ENCODE data around the gene AKAP8.
"Not testable (repeated sequence)": the region's sequence is repeated elsewhere in the genome, so short reads cannot be mapped to it uniquely, and the experiment has no call there.

AKAP8 gene

GRCh38 chr19:15403151-15403531, 23.6 kb upstream of the AKAP8 start:
- no peak for DNase-seq

GRCh38 chr19:15402411-15403150, 23.0 kb upstream of the AKAP8 start:
- DNase-seq = no peak

GRCh38 chr19:15401397-15401710, 21.8 kb upstream of the AKAP8 start:
- DNase-seq = no peak

- no peak for DNase-seq
Measured at GRCh38 chr19:15400521-15401396, 21.2 kb upstream of the AKAP8 start.

- no peak for DNase-seq
Measured at GRCh38 chr19:15399635-15400034, 20.0 kb upstream of the AKAP8 start.

- no peak for DNase-seq
Measured at GRCh38 chr19:15399234-15399515, 19.6 kb upstream of the AKAP8 start.

GRCh38 chr19:15398501-15399233, 19.1 kb upstream of the AKAP8 start:
- DNase-seq = no peak

- no peak for DNase-seq
Measured at GRCh38 chr19:15397782-15398181, 18.2 kb upstream of the AKAP8 start.

- no peak for DNase-seq
Measured at GRCh38 chr19:15397236-15397635, 17.6 kb upstream of the AKAP8 start.

- no peak for DNase-seq
Measured at GRCh38 chr19:15396436-15396835, 16.8 kb upstream of the AKAP8 start.

GRCh38 chr19:15395251-15395650, 15.7 kb upstream of the AKAP8 start:
- not testable (repeated sequence) for DNase-seq

GRCh38 chr19:15394426-15394825, 14.8 kb upstream of the AKAP8 start:
- no peak for DNase-seq

GRCh38 chr19:15393963-15394362, 14.4 kb upstream of the AKAP8 start:
- no peak for DNase-seq

GRCh38 chr19:15390814-15391213, 11.2 kb upstream of the AKAP8 start:
- no peak for DNase-seq

- DNase-seq = no peak
Measured at GRCh38 chr19:15381864-15382263, 2.3 kb upstream of the AKAP8 start.

GRCh38 chr19:15381429-15381828, 1.8 kb upstream of the AKAP8 start:
- DNase-seq = no peak

GRCh38 chr19:15379999-15380647, 536 bp upstream of the AKAP8 start:
- DNase-seq = no peak

GRCh38 chr19:15378534-15379082, 979 bp downstream of the AKAP8 start:
- peak; percentile 37 for DNase-seq

GRCh38 chr19:15374796-15375440, 4.7 kb downstream of the AKAP8 start:
- no peak for DNase-seq

- DNase-seq = no peak
Measured at GRCh38 chr19:15374105-15374651, 5.4 kb downstream of the AKAP8 start.

- DNase-seq = no peak
Measured at GRCh38 chr19:15373644-15374043, 5.9 kb downstream of the AKAP8 start.

GRCh38 chr19:15372891-15373301, 6.7 kb downstream of the AKAP8 start:
- DNase-seq = no peak
